SK-N-SH treated with all-trans-retinoic acid at 6 μM for 48 hours (cell line): ENCODE results near the gene ASCC1.

ENCODE experiments used
- PPARA ChIP-seq: fragments of 250-450 bp; sonication (Bioruptor Pico); IDR thresholded peaks from 2 replicates; pipeline ENCODE4 v1.5.0; 2020; ENCODE audit warnings: mild to moderate bottlenecking, borderline replicate concordance
- TCF4 ChIP-seq: fragments of 250-450 bp; sonication (Bioruptor Pico); IDR thresholded peaks from 2 replicates; pipeline ENCODE4 v1.8.0; 2021; ENCODE audit warnings: mild to moderate bottlenecking, moderate library complexity, borderline replicate concordance
- TOX ChIP-seq: fragments of 250-450 bp; sonication (Bioruptor Pico); IDR thresholded peaks from 2 replicates; pipeline ENCODE4 v1.8.0; 2021; ENCODE audit warnings: mild to moderate bottlenecking, moderate library complexity, borderline replicate concordance
- ZFP3 ChIP-seq: fragments of 250-450 bp; sonication (Bioruptor Pico); IDR thresholded peaks from 2 replicates; pipeline ENCODE4 v1.5.0; 2020; ENCODE audit warnings: mild to moderate bottlenecking, moderate library complexity
- ZFP30 ChIP-seq: fragments of 450-650 bp; formaldehyde crosslinking; IDR thresholded peaks from 2 replicates; pipeline ENCODE4 v1.5.0; 2022; ENCODE audit warnings: mild to moderate bottlenecking, moderate library complexity
- ZNF70 ChIP-seq: fragments of 450-650 bp; formaldehyde crosslinking; IDR thresholded peaks from 2 replicates; pipeline ENCODE4 v1.5.0; 2020; ENCODE audit warnings: mild to moderate bottlenecking, moderate library complexity
- TF ChIP-seq, protein P1 (sequence below): fragments of 250-450 bp; sonication (Bioruptor Pico); IDR thresholded peaks from 2 replicates; pipeline ENCODE4 v1.8.0; 2020; ENCODE audit warnings: mild to moderate bottlenecking, moderate library complexity, borderline replicate concordance
- TF ChIP-seq, protein P2 (sequence below): fragments of 250-450 bp; sonication (Bioruptor Pico); IDR thresholded peaks from 2 replicates; pipeline ENCODE4 v1.5.1; 2021; ENCODE audit warnings: mild to moderate bottlenecking, moderate library complexity

DNA sequence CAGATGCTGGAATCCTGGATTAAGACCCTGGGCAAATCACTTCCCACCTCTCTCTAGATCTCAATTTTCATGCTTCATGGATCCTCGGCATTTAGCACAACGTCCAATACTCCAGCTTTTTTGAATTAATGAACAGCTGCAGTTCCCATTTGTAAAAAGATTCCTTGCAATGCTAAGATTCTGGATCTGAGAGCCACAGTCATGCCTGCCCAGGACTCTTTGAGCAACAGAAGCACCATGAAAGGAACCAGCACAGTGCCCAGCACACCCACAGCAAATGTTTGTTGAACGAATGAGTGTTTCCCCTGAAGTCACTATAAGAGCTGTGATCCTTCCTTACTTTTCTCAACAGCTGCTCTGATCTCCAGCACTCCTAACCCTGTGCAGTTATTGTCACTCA lies 36.9 kb upstream of the ASCC1 start:
- TF ChIP-seq, protein P1, sequence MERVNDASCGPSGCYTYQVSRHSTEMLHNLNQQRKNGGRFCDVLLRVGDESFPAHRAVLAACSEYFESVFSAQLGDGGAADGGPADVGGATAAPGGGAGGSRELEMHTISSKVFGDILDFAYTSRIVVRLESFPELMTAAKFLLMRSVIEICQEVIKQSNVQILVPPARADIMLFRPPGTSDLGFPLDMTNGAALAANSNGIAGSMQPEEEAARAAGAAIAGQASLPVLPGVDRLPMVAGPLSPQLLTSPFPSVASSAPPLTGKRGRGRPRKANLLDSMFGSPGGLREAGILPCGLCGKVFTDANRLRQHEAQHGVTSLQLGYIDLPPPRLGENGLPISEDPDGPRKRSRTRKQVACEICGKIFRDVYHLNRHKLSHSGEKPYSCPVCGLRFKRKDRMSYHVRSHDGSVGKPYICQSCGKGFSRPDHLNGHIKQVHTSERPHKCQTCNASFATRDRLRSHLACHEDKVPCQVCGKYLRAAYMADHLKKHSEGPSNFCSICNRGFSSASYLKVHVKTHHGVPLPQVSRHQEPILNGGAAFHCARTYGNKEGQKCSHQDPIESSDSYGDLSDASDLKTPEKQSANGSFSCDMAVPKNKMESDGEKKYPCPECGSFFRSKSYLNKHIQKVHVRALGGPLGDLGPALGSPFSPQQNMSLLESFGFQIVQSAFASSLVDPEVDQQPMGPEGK (CRISPR knock-in tag) = no peak
- TF ChIP-seq ZFP30 (CRISPR knock-in tag) (no peak), PPARA (CRISPR knock-in tag) (no peak), ZFP3 (CRISPR knock-in tag) (no peak), ZNF70 (CRISPR knock-in tag) (no peak), TOX (CRISPR knock-in tag) (no peak), TCF4 (CRISPR knock-in tag) (no peak)
- TF ChIP-seq, protein P2, sequence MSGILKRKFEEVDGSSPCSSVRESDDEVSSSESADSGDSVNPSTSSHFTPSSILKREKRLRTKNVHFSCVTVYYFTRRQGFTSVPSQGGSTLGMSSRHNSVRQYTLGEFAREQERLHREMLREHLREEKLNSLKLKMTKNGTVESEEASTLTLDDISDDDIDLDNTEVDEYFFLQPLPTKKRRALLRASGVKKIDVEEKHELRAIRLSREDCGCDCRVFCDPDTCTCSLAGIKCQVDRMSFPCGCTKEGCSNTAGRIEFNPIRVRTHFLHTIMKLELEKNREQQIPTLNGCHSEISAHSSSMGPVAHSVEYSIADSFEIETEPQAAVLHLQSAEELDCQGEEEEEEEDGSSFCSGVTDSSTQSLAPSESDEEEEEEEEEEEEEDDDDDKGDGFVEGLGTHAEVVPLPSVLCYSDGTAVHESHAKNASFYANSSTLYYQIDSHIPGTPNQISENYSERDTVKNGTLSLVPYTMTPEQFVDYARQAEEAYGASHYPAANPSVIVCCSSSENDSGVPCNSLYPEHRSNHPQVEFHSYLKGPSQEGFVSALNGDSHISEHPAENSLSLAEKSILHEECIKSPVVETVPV (CRISPR knock-in tag) = no peak
